ENCODE measurements around the gene MARVELD3.

Gene MARVELD3

GRCh38 chr16:71648921-71649320, 22.9 kb downstream of the MARVELD3 start:
- TF ChIP-seq CTCF (IDR thresholded peaks at IDR 0.05; ENCODE audit: low read length) (peak; percentile 26; the same call in 1 of the 2 replicates), EZH2 (IDR thresholded peaks at IDR 0.05; ENCODE audit: borderline replicate concordance, low read length) (no peak)
- Histone ChIP-seq H3K4me2 (ENCODE audit: low read length) (no peak overlapping the region), H3K4me1 (ENCODE audit: insufficient read depth, low read length, severe bottlenecking) (no peaks in the 10 kb centered on the region), H3F3A (ENCODE audit: insufficient read depth, low read length) (no peaks in the 10 kb centered on the region), H2AFZ (ENCODE audit: low read length) (no peak overlapping the region), H3K79me2 (ENCODE audit: insufficient read depth, low read length) (no peaks in the 10 kb centered on the region), H3K27me3 (ENCODE audit: insufficient read depth, low read length) (no peaks in the 10 kb centered on the region), H4K20me1 (ENCODE audit: insufficient read depth, low read length) (no peaks in the 10 kb centered on the region), H3K9me2 (ENCODE audit: low read depth, low read length) (no peaks in the 10 kb centered on the region), H3K36me3 (ENCODE audit: insufficient read depth, low read length) (peaks cover 22% of the 10 kb centered on the region; the same call in 1 of the 2 replicates), H3K4me3 (ENCODE audit: low read depth, low read length, poor library complexity, severe bottlenecking) (no peak overlapping the region), H3K9ac (ENCODE audit: low read length) (no peak overlapping the region), H3K27ac (ENCODE audit: low read depth, low read length, poor library complexity, severe bottlenecking) (no peak overlapping the region), H3K9me3 (ENCODE audit: low read length) (no peaks in the 10 kb centered on the region)

GRCh38 chr16:71649704-71650103, 23.7 kb downstream of the MARVELD3 start:
- Histone ChIP-seq H3K79me2 (ENCODE audit: insufficient read depth, low read length) (no peaks in the 10 kb centered on the region), H3K9ac (ENCODE audit: low read length) (no peak overlapping the region), H3K4me3 (ENCODE audit: low read depth, low read length, poor library complexity, severe bottlenecking) (no peak overlapping the region), H2AFZ (ENCODE audit: low read length) (no peak overlapping the region), H3K9me3 (ENCODE audit: low read length) (no peaks in the 10 kb centered on the region), H4K20me1 (ENCODE audit: insufficient read depth, low read length) (no peaks in the 10 kb centered on the region), H3K9me2 (ENCODE audit: low read depth, low read length) (no peaks in the 10 kb centered on the region), H3K27me3 (ENCODE audit: insufficient read depth, low read length) (no peaks in the 10 kb centered on the region), H3K27ac (ENCODE audit: low read depth, low read length, poor library complexity, severe bottlenecking) (no peak overlapping the region), H3K4me1 (ENCODE audit: insufficient read depth, low read length, severe bottlenecking) (no peaks in the 10 kb centered on the region), H3F3A (ENCODE audit: insufficient read depth, low read length) (no peaks in the 10 kb centered on the region), H3K36me3 (ENCODE audit: insufficient read depth, low read length) (peaks cover 28% of the 10 kb centered on the region), H3K4me2 (ENCODE audit: low read length) (no peak overlapping the region)
- no peak for TF ChIP-seq CTCF (IDR thresholded peaks at IDR 0.05; ENCODE audit: low read length)
- TF ChIP-seq EZH2 (IDR thresholded peaks at IDR 0.05; ENCODE audit: borderline replicate concordance, low read length), result no peak

- Histone ChIP-seq H3K36me3 (ENCODE audit: insufficient read depth, low read length) (peaks cover 37% of the 10 kb centered on the region), H4K20me1 (ENCODE audit: insufficient read depth, low read length) (no peaks in the 10 kb centered on the region), H3K9me2 (ENCODE audit: low read depth, low read length) (no peaks in the 10 kb centered on the region), H2AFZ (ENCODE audit: low read length) (no peak overlapping the region), H3K4me3 (ENCODE audit: low read depth, low read length, poor library complexity, severe bottlenecking) (no peak overlapping the region), H3K4me1 (ENCODE audit: insufficient read depth, low read length, severe bottlenecking) (no peaks in the 10 kb centered on the region), H3K79me2 (ENCODE audit: insufficient read depth, low read length) (no peaks in the 10 kb centered on the region), H3K9ac (ENCODE audit: low read length) (no peak overlapping the region), H3K27ac (ENCODE audit: low read depth, low read length, poor library complexity, severe bottlenecking) (no peak overlapping the region), H3K27me3 (ENCODE audit: insufficient read depth, low read length) (no peaks in the 10 kb centered on the region), H3K4me2 (ENCODE audit: low read length) (no peak overlapping the region), H3K9me3 (ENCODE audit: low read length) (no peaks in the 10 kb centered on the region), H3F3A (ENCODE audit: insufficient read depth, low read length) (no peaks in the 10 kb centered on the region)
- TF ChIP-seq CTCF (IDR thresholded peaks at IDR 0.05; ENCODE audit: low read length) (no peak), EZH2 (IDR thresholded peaks at IDR 0.05; ENCODE audit: borderline replicate concordance, low read length) (no peak)
These were observed 32.8 kb downstream of the MARVELD3 start for GRCh38 chr16:71658771-71659170.
